GM19043 (cell line): Measurements from ENCODE around the gene HGS.

Experiments used
- ATAC-seq: cut with Tn5 transposase; IDR thresholded peaks from one replicate; pipeline ENCODE4 v1.9.1; 2021; ENCODE audit warnings: low read depth; ENCODE audit not compliant: unreplicated experiment

The HGS gene

DNA sequence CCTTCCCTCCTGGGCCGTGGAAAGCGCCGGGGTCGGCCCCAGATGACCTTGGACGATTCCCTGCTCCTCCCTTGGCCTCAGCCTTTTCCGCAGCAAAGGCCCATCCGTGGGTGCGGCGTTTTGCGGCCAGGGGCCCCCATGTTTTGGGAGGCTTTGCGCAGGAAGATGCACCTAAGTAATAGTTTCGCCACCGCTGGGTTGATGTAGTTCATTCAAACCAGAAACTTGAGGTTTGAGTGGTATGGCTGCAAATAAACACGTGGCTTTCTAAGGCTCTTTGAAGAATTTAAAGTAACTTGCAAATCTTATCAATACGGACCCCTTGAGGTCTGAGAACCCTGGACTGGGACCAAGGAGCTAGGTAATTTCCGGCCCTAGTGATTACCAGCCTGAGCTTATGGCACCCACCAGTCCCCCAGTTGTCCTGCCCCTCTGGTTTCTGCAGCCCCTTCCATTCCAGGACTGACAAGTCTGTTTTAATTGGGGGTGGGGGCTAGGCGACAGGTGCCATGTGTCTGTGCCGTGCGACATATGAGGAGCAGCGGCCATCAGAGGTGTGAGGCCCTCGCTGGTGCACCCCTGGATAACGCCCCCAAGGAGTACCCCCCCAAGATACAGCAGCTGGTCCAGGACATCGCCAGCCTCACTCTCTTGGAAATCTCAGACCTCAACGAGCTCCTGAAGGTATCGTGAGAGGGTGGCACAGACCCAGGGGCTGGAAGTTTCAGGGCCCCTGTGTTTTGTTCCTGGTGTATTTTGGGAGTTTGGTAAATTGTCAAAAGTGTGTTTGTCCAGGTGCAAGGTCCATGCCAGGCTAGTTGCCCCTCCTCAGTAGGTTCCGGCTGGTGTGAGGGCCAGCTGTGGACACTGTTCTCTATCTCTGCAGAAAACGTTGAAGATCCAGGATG, 20.2 kb downstream of the HGS start:
- ATAC-seq = no peak

DNA sequence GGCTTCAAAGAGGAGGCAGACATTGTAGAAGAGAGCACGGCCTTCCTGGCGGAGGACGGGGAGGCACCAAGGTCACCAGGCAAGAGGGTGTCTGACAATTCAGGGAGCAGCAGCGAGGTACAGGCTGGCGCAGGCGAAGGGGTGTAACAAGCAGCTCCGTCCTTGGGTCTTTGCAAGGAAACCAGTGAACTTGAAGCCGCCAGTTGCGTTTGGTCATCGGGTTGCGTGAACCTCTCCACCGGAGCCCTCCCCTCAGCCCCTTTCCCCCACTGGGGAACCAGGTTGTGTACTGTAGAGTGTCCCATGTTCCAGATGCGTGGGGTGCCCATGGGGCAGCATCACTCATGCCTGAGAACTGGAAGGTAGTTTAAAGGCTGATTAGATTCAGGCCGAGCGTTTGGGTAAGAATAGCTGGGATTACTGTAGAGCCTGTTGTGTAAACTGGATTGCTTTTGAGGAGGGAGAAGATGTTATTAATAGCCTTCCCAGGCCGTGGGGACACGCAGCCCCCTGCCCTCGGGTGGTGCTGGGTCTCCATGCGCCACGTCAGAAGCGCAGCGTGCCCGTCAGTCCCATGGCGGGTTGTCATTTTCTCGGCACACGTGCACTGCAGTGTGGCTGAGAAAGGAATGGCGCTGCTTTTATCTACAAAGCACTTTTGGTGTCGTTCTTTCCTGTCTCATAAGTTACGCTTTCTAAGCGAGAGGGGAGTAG, 21.9 kb downstream of the HGS start:
- ATAC-seq = no peak

DNA sequence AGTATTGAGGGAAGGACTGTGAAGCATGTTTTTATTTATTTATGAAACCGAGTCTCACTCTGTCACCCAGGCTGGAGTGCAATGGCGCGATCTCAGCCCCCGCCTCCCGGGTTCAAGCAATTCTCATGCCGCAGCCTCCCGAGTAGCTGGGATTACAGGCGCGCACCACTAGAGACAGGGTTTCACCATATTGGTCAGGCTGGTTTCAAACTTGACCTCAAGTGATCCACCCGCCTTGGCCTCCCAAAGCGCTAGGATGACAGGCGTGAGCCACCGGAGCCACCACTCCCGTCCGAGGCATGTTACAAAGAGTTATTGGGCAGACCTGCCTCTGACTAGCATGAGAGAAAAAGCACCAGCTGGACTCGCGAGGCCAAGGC, 22.4 kb downstream of the HGS start:
- ATAC-seq = no peak

DNA sequence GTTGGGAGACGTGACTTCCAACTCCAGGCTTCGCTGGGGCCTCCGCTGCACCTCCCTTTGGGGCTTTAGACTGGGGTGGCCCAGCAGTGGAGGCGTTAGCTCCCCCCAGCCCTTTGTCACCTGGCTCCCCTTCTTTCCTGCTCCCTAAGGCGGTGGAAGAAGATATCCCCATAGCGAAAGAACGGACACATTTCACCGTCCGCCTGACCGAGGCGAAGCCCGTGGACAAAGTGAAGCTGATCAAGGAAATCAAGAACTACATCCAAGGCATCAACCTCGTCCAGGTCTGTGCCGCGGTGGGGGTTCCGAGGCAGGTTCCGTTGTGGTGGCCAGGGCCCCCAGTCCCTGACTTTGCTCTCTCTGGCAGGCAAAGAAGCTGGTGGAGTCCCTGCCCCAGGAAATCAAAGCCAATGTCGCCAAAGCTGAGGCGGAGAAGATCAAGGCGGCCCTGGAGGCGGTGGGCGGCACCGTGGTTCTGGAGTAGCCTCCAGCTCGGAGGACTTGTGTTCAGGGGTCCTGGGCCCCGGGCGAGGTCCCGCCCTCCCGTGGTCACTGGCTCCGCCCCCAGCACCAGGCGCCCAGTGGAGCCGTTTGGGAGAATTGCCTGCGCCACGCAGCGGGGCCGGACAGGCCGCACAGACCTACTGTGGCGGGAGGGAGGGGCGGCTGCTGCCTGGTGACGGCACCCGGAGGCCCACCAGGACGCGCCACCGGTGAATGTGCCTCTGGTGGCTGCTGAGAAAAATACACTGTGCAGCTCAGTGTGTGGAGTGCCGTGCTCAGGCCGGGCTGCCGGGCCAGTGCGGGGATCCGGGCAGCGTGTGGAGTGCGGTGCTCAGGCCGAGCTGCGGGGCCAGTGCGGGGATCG, 23.2 kb downstream of the HGS start:
- no peak for ATAC-seq

DNA sequence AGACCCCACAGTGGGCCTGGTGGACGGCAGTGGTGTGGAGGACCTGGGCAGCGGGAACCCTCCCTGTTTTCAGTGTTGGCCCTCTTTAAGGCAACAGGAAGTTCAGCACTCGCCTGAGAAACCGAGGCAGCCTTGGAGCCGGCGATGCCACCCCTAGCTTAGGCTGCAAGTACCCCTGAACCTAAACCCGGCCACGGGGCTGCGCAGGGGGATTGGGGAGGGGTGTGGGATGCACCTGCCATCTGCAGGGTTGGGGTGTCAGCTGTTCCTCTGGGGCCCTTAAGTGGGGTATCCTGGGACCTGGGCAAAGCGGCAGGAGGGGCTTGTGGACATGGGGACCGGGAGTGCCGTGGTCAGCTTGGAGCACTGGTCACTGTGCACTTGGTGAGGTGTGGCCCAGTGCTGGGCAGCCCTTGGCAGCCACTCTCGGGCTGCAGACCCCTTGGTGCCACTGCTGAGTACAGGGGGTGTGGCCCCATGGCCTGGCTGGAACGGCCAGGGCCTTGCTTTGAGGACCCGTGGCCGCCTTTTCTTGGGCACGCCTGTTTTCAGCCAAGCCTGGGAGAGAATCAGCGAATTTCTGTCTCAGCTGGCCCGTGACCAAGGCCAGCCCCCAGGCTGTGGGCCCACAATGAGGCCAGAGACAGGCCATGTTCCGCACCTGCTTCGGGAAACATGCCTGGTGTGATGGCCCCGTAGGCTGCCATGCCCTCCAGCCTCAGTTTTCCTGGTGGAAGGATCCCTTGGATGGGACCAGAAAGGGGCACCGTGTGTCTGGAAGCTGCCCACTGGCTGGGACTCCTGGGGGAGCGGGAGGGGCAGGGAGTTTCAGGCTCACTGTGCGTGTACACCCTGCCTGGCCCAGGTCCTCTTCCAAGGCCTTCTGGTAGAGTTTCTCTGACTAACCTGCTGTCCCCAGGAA, 24.2 kb downstream of the HGS start:
- ATAC-seq = no peak

DNA sequence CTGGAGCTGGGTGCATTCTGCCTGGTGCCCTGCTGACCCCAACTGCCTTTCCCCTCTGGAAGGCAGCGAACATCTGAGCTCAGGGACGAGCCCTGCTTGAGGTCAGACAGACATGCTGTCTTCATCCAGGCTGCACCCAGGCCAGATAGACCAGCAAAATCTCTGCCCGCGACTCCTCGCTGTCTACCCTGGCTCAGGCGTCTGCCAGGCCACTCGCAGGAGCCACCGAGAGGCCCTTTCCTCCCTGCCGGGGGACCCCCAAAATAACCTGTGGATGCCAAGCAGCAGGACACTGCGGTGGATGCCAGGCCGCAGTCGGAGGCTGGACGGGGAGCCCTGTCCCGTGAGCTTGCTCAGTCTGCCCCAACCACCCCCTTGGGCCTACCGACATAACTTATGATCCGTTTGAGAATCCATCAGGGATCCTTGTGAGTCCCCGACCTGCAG, 25.0 kb downstream of the HGS start:
- no peak for ATAC-seq

DNA sequence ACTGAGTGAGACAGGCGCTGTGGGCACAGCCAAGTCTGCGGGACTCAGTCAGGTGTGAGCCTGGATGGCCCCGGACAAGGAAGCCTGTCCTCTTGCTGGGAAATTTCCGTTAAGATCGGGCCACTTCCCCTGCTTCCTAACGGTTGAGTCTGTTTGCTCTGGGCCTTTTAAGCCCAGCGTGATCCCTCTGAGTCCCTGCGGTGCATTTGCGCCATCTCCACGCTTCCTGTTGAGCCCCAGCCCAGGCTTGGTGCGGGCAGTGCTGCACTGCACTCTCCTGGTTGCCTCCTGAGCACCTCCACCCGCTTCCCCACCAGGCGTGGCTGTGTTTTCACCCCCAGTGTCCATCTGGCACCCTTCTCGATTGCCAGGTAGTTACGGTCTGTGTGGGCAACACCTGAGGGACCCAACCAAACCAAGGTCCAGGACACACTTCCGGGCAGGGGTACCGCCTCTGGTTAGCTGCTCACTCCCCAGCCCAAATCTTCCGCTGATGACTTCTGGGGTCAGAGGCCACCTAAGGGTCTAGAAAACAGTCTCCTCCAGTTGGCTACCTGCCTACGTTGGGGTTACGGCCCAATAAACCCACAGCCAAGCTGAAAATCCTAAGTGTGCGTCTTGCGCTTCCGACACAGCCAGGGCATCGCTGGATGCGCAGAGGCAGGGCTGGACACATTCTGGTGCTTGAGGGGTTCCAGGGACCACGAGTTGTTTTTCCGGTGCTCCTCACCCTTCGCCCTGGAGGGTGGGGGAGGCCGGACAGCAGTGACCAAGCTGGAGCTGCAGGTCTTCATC, 26.9 kb downstream of the HGS start:
- no peak for ATAC-seq

DNA sequence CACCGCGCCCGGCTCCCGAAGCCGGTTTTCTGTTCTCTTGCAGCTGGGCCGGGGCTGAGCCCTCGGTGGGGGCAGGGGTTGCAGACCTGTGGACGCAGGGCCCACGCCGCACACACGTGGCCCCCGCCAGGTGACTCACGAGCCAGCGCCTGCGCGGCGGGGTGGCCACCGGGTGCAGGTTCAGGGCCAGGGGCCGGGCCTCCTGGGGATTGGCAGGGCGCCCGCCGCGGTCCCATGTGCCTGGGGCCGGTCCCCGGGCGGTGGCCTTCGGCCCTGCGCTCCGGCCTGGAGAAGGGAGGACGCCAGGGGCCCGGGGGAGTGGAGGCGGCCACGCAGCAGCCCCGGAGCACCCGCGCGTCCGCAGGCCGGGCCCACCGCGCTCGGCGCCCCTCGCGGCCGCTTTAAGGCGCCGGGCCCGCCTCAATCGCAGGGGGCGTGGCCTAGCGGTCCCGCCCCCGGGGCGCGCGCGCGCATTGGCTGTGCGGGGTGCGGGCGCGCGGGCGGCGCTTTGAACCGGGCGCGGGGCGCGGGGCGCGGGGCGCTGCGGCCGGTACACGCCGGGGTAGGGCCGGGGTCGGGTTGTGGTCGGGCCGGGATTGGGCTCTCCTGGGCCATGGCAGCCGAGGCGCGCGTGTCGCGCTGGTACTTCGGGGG, 28.1 kb downstream of the HGS start, which contains the start of gene SLC25A10:
SLC25A10 (plus strand) TSS at position 471 of the 654 bp plus-strand sequence; CDS start at position 614, 143 bp downstream.
- ATAC-seq = no peak

DNA sequence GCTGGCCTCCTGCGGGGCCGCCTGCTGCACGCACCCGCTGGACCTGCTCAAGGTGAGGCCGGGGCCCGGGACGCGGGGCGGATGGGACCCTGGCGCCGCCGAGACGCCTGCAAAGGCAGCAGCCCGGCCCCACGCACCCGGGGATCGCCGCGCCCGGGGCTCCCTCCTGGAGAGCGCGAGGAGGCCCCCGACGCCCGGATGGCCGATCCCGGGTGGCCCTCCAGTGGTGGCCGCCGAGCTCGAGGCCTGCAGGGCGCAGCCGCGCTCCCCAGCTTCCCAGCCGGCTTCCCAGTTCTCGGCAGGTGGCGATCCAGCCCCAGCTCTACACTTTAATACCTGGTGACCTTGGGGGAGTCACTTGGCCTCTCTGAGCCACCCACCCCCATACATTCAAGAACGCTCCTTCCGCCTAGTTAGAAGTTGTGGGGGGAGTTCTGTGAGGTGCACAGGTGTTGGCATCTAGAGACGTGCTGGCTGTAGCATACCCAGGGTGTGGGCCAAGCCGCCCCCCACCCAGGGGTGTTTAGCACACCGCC, 28.7 kb downstream of the HGS start:
- no peak for ATAC-seq

DNA sequence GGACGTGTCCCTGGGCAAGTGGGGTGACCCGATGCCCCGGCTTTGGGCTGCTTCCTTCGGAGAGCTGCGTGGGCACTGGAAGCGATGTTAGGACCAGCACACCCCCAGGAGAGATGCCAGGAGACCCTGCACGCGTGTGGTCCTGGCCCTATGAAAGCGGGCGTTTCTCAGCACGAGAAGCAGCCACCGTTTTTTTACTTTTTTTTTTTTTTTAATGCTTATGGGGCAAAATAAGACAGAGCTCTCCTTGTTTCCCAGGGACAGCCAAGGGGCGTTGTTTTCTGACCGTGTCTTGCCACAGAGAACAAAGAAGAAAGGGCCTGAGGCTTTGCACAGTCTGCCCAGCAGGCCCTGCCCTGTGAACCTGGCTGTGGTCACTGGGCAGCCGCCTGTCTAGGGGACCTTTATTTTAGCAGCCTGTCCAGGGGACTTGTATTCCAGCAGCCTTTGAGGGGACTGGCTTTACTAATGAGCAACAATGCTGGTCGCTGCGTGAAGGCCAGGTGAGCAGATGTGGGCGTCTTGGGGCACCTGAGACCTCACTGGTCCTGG, 29.3 kb downstream of the HGS start:
- ATAC-seq = no peak

DNA sequence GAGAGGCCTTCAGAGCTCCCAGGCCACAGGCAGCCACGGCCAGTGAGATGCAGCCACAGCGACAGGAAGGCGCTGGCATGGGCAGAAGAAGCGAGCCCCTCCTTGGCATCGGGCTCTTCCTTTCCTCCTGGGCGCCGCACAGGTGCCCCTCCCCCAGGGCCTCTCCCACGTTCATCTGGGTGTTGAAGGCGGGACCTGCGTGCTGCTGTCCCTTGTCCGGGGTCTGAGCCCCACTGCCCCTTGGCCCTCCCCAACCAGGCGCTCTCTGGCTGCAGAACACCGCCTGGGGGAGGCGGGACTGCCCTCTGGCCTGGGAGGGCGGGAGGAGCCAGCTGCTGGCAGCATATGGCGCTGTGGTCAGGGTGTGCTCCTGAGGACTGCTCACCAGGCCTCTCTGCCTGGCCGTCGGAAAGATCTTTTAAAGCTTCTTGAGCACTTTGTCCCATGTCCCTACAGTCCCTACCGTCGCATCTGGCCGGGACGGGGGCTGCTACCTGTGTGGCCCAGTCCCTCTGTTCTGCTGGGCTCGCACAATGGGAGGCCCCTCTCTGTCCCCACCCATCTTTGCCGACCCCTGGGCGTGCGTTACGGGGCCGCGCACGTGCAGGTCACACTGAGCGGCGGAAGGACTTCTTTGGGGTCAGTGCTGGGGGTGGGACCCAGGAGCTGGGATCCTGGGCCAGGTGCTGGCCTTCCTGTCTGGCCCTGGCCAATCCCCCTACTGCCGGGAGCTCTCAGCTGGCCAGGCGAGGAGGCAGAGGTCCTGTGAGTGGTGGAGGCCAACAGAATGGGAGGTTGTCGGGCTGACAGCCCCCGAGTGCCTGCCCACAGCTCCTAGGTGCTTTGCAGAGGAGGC, 30.0 kb downstream of the HGS start:
- no peak for ATAC-seq

DNA sequence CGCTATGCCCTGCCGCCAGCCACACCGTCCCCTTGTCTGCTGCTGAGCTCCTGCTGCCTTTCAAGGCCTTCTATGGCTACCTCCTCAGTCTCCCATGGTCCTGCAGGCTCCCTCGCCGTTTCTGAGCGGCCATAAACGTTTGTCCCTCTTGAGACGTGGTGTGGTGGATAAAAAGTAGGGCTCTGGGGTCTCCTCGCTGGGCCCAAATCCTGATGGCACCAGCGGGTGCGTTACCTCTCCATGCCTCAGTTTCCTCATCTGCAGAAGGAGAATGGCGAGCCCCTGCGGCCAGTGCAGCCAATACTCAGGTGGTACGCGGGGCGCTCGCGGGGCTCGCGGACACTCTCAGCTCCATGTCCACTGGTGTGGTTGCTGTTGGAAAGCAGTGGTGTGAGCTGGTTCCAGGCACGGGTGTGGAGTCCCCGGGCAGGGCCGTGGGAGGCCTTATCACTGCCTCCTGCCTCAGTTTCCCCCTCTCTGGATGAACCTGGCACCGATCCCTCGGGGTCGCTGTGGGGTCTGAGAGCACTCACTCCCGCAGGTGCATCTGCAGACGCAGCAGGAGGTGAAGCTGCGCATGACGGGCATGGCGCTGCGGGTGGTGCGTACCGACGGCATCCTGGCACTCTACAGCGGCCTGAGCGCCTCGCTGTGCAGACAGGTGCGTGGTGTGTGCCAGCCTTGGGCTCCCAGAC, 30.7 kb downstream of the HGS start:
- ATAC-seq = no peak

DNA sequence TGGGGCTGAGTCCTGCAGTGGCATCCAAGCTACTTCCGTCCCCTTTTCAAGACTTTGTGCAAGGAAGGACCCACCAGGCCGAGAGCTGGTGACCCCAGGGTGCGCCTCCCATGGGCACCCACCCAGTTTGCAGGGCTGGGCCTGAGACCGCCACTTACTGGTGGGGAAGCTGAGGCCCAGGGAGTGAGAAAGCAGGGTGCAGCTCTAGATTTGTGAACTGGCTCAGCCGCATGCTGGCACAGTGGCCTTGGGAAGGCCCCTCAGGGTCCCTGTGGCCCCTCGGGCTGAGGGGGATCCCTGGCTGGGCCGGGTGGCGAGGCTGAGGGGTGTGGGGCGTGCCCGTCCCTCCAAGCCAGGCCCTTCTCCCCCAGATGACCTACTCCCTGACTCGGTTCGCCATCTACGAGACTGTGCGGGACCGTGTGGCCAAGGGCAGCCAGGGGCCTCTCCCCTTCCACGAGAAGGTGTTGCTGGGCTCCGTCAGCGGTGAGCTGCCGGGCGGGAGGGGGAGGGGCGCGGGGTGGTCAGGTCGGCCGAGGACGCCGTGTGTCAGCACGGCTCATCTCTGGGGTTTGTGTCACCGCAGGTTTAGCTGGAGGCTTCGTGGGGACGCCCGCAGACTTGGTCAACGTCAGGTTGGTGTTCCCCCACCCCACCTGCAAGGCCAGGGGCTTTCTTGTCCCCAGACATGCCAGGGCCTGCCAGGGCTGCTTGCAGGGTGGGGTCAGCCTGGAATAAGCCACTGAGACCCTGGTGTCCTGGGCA, 31.5 kb downstream of the HGS start:
- ATAC-seq = no peak

DNA sequence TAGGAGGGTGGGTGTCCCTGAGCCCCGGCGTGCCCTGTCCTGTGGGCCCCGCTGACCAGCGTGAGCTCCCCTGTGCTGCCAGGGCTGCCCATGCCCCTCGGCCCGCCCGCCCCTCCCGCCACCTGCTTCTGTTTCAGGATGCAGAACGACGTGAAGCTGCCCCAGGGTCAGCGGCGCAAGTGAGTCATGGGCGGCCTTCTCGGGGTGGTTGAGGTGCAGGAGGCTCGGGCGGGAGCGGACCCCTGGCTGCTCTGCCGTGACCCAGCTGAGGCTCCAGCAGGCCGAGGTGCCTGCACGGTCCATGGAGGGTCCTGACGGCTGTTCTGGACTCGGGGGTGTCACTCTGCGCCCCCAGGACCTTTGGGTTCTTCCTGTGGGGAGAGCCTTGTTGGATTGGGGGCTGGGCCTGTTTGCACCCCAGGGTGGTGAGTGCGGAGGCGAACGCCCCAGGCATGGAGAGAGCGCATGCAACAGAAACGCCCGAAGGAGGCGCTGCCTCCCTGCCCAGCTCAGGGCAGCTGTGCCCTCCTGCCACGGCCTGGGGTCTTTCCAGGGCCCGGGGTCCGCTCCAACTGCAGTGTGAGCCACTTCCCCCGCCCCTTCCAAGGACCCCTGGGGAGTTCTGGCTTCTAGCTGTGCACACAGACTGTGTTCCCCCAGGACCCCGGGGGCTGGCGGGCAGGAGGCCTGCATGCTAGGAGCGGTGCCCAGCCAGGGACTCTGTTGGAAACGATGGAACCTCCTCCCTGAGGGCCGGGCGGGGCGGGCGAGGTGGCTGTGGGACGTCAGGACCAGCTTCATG, 32.3 kb downstream of the HGS start:
- no peak for ATAC-seq

DNA sequence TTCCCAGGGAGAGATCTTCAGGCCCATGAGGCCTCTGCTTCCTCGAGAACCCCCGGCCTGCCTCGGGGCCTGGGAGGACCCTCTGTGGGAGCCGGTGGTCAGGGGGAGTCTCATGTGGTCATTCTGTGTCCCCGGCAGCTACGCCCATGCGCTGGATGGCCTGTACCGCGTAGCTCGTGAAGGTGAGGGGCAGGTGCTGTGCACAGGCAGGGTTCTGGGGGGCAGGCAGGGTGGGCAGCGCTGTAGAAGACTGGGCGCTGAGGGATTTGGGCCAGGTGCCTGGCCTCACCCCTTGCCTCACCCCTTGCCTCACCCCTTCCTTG, 32.8 kb downstream of the HGS start:
- no peak for ATAC-seq
